ENCODE data around the gene NCOA1. TPM values are rescaled to one million over a fixed set of nuclear protein-coding genes. Genes with fewer than 3 reads are reported as not detected.

Gene NCOA1
- total RNA-seq, 4 donors from 2014 or later, result 41.3 to 69.6 (median 54.8) TPM

- DNase-seq, result no peak
- H3K36me3 ChIP-seq, result no peaks in the 10 kb centered on the region
These were observed 21.9 kb upstream of the NCOA1 start for GRCh38 chr2:24469148-24469650.

GRCh38 chr2:24471662-24472061 is 19.4 kb upstream of the NCOA1 start:
- Histone ChIP-seq H3K4me3 (no peak overlapping the region), H3K4me1 (no peaks in the 10 kb centered on the region), H3K27me3 (no peaks in the 10 kb centered on the region), H3K27ac (no peak overlapping the region), H3K9me3 (no peaks in the 10 kb centered on the region), H3K36me3 (no peaks in the 10 kb centered on the region)
- TF ChIP-seq POLR2A (IDR thresholded peaks at IDR 0.05), result no peak
- no peak for TF ChIP-seq CTCF (IDR thresholded peaks at IDR 0.05)
- DNase-seq, result no peak

More at GRCh38 chr2:24469148-24469650, 21.9 kb upstream of the NCOA1 start:
- no peaks in the 10 kb centered on the region for H3K4me1 ChIP-seq
- H3K27ac ChIP-seq, result no peak overlapping the region
- no peak overlapping the region for H3K4me3 ChIP-seq
- TF ChIP-seq POLR2A (IDR thresholded peaks at IDR 0.05), result no peak
- TF ChIP-seq CTCF (IDR thresholded peaks at IDR 0.05), result no peak
- no peaks in the 10 kb centered on the region for H3K9me3 ChIP-seq
- no peaks in the 10 kb centered on the region for H3K27me3 ChIP-seq

- no peak for TF ChIP-seq CTCF (IDR thresholded peaks at IDR 0.05)
- TF ChIP-seq POLR2A (IDR thresholded peaks at IDR 0.05), result no peak
- no peaks in the 10 kb centered on the region for H3K9me3 ChIP-seq
- H3K4me1 ChIP-seq, result no peaks in the 10 kb centered on the region
- no peaks in the 10 kb centered on the region for H3K27me3 ChIP-seq
- no peak for DNase-seq
- H3K27ac ChIP-seq, result no peak overlapping the region
- no peaks in the 10 kb centered on the region for H3K36me3 ChIP-seq
- H3K4me3 ChIP-seq, result no peak overlapping the region
These were observed 18.6 kb upstream of the NCOA1 start for GRCh38 chr2:24472416-24472815.

GRCh38 chr2:24473626-24474025 is 17.4 kb upstream of the NCOA1 start:
- TF ChIP-seq CTCF (IDR thresholded peaks at IDR 0.05), result no peak
- no peak for TF ChIP-seq POLR2A (IDR thresholded peaks at IDR 0.05)
- no peak overlapping the region for H3K4me3 ChIP-seq
- no peak for DNase-seq
- no peaks in the 10 kb centered on the region for H3K27me3 ChIP-seq
- no peaks in the 10 kb centered on the region for H3K36me3 ChIP-seq
- no peak overlapping the region for H3K27ac ChIP-seq
- H3K9me3 ChIP-seq, result no peaks in the 10 kb centered on the region
- no peaks in the 10 kb centered on the region for H3K4me1 ChIP-seq

- H3K9me3 ChIP-seq, result no peaks in the 10 kb centered on the region
- no peaks in the 10 kb centered on the region for H3K4me1 ChIP-seq
- TF ChIP-seq POLR2A (IDR thresholded peaks at IDR 0.05), result no peak
- TF ChIP-seq CTCF (IDR thresholded peaks at IDR 0.05), result no peak
- no peak overlapping the region for H3K4me3 ChIP-seq
- no peaks in the 10 kb centered on the region for H3K36me3 ChIP-seq
- DNase-seq, result no peak
- H3K27ac ChIP-seq, result no peak overlapping the region
- no peaks in the 10 kb centered on the region for H3K27me3 ChIP-seq
These were observed 17.0 kb upstream of the NCOA1 start for GRCh38 chr2:24474053-24474452.

GRCh38 chr2:24477229-24477628 is 13.8 kb upstream of the NCOA1 start:
- no peaks in the 10 kb centered on the region for H3K36me3 ChIP-seq
- DNase-seq, result no peak
- H3K27ac ChIP-seq, result no peak overlapping the region
- no peaks in the 10 kb centered on the region for H3K9me3 ChIP-seq
- H3K27me3 ChIP-seq, result no peaks in the 10 kb centered on the region
- H3K4me3 ChIP-seq, result no peak overlapping the region
- H3K4me1 ChIP-seq, result no peaks in the 10 kb centered on the region
- TF ChIP-seq CTCF (IDR thresholded peaks at IDR 0.05), result no peak
- TF ChIP-seq POLR2A (IDR thresholded peaks at IDR 0.05), result no peak
